GM19099 (cell line): ENCODE results near the gene NFKBIL1.
A peak's percentile ranks its signal among the peaks of the same experiment; 100 is the strongest.

ENCODE experiments used
- POLR2A ChIP-seq: IDR thresholded peaks from 3 replicates; pipeline ENCODE4 v1.6.1; 2011; ENCODE audit warnings: low read depth; ENCODE audit not compliant: insufficient read length; ENCODE audit errors: extremely low read depth

The NFKBIL1 gene

DNA sequence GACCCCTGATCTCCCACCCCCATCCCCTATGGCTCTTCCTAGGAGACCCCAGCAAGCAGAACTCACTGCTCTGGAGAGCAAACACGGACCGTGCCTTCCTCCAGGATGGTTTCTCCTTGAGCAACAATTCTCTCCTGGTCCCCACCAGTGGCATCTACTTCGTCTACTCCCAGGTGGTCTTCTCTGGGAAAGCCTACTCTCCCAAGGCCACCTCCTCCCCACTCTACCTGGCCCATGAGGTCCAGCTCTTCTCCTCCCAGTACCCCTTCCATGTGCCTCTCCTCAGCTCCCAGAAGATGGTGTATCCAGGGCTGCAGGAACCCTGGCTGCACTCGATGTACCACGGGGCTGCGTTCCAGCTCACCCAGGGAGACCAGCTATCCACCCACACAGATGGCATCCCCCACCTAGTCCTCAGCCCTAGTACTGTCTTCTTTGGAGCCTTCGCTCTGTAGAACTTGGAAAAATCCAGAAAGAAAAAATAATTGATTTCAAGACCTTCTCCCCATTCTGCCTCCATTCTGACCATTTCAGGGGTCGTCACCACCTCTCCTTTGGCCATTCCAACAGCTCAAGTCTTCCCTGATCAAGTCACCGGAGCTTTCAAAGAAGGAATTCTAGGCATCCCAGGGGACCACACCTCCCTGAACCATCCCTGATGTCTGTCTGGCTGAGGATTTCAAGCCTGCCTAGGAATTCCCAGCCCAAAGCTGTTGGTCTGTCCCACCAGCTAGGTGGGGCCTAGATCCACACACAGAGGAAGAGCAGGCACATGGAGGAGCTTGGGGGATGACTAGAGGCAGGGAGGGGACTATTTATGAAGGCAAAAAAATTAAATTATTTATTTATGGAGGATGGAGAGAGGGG, 26.1 kb downstream of the NFKBIL1 start:
- no peak for TF ChIP-seq POLR2A

DNA sequence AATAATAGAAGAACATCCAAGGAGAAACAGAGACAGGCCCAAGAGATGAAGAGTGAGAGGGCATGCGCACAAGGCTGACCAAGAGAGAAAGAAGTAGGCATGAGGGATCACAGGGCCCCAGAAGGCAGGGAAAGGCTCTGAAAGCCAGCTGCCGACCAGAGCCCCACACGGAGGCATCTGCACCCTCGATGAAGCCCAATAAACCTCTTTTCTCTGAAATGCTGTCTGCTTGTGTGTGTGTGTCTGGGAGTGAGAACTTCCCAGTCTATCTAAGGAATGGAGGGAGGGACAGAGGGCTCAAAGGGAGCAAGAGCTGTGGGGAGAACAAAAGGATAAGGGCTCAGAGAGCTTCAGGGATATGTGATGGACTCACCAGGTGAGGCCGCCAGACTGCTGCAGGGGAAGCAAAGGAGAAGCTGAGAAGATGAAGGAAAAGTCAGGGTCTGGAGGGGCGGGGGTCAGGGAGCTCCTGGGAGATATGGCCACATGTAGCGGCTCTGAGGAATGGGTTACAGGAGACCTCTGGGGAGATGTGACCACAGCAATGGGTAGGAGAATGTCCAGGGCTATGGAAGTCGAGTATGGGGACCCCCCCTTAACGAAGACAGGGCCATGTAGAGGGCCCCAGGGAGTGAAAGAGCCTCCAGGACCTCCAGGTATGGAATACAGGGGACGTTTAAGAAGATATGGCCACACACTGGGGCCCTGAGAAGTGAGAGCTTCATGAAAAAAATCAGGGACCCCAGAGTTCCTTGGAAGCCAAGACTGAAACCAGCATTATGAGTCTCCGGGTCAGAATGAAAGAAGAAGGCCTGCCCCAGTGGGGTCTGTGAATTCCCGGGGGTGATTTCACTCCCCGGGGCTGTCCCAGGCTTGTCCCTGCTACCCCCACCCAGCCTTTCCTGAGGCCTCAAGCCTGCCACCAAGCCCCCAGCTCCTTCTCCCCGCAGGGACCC, 27.0 kb downstream of the NFKBIL1 start:
- peak; percentile 7 for TF ChIP-seq POLR2A

DNA sequence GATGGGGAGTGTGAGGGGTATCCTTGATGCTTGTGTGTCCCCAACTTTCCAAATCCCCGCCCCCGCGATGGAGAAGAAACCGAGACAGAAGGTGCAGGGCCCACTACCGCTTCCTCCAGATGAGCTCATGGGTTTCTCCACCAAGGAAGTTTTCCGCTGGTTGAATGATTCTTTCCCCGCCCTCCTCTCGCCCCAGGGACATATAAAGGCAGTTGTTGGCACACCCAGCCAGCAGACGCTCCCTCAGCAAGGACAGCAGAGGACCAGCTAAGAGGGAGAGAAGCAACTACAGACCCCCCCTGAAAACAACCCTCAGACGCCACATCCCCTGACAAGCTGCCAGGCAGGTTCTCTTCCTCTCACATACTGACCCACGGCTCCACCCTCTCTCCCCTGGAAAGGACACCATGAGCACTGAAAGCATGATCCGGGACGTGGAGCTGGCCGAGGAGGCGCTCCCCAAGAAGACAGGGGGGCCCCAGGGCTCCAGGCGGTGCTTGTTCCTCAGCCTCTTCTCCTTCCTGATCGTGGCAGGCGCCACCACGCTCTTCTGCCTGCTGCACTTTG, 28.0 kb downstream of the NFKBIL1 start, which contains the start of gene TNF:
Gene TNF, plus strand, starts transcription at position 231 of the 567 bp plus-strand sequence. Its CDS starts 177 bp downstream, at position 408.
- peak; percentile 100 for TF ChIP-seq POLR2A

DNA sequence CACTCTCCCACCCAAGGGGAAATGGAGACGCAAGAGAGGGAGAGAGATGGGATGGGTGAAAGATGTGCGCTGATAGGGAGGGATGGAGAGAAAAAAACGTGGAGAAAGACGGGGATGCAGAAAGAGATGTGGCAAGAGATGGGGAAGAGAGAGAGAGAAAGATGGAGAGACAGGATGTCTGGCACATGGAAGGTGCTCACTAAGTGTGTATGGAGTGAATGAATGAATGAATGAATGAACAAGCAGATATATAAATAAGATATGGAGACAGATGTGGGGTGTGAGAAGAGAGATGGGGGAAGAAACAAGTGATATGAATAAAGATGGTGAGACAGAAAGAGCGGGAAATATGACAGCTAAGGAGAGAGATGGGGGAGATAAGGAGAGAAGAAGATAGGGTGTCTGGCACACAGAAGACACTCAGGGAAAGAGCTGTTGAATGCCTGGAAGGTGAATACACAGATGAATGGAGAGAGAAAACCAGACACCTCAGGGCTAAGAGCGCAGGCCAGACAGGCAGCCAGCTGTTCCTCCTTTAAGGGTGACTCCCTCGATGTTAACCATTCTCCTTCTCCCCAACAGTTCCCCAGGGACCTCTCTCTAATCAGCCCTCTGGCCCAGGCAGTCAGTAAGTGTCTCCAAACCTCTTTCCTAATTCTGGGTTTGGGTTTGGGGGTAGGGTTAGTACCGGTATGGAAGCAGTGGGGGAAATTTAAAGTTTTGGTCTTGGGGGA, 28.7 kb downstream of the NFKBIL1 start:
- TF ChIP-seq POLR2A, result no peak

DNA sequence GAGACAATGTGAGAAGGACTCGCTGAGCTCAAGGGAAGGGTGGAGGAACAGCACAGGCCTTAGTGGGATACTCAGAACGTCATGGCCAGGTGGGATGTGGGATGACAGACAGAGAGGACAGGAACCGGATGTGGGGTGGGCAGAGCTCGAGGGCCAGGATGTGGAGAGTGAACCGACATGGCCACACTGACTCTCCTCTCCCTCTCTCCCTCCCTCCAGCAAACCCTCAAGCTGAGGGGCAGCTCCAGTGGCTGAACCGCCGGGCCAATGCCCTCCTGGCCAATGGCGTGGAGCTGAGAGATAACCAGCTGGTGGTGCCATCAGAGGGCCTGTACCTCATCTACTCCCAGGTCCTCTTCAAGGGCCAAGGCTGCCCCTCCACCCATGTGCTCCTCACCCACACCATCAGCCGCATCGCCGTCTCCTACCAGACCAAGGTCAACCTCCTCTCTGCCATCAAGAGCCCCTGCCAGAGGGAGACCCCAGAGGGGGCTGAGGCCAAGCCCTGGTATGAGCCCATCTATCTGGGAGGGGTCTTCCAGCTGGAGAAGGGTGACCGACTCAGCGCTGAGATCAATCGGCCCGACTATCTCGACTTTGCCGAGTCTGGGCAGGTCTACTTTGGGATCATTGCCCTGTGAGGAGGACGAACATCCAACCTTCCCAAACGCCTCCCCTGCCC, 29.6 kb downstream of the NFKBIL1 start:
- TF ChIP-seq POLR2A, result peak; percentile 62

DNA sequence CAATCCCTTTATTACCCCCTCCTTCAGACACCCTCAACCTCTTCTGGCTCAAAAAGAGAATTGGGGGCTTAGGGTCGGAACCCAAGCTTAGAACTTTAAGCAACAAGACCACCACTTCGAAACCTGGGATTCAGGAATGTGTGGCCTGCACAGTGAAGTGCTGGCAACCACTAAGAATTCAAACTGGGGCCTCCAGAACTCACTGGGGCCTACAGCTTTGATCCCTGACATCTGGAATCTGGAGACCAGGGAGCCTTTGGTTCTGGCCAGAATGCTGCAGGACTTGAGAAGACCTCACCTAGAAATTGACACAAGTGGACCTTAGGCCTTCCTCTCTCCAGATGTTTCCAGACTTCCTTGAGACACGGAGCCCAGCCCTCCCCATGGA, 30.2 kb downstream of the NFKBIL1 start:
- peak; percentile 29 for TF ChIP-seq POLR2A

DNA sequence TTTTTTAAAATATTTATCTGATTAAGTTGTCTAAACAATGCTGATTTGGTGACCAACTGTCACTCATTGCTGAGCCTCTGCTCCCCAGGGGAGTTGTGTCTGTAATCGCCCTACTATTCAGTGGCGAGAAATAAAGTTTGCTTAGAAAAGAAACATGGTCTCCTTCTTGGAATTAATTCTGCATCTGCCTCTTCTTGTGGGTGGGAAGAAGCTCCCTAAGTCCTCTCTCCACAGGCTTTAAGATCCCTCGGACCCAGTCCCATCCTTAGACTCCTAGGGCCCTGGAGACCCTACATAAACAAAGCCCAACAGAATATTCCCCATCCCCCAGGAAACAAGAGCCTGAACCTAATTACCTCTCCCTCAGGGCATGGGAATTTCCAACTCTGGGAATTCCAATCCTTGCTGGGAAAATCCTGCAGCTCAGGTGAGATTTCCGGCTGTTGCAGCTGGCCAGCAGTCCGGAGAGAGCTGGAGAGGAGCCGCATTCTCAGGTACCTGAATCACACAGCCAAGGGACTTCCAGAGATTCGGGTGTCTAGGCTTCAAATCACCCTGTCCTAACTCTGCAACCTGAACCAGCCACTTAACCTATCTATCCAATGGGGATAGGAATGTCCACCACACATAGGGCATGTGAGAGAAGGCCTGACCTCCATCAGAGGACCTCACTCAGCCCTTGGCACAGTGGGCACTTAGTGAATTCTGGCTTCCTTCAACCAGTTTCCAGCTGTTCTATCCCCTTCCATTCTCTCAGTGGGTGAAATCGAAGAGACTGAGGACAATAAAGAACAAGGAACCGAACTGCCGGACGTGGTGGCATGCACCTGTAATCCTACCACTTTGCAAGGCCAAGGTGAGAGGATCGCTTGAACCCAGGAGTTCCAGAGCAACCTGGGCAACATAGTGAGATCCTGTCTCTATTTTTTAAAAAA, 31.0 kb downstream of the NFKBIL1 start:
- peak; percentile 57 for TF ChIP-seq POLR2A

DNA sequence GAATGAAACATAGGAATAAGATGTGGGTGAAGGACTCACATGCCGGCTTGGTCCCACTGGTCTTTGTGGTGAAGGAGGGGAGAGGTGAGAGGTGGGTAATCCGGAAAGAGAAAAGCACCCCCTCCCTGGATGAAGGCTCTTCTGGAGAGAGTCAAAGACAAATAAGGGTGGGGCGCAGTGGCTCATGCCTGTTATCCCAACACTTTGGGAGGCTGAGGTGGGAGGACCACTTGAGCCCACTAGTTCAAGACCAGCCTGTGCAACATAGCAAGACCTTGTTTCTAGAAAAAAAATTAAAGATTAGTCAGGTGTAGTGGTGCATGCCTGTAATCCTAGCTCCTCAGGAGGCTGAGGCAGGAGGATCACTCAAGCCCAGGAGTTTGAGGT, 31.7 kb downstream of the NFKBIL1 start:
- no peak for TF ChIP-seq POLR2A

DNA sequence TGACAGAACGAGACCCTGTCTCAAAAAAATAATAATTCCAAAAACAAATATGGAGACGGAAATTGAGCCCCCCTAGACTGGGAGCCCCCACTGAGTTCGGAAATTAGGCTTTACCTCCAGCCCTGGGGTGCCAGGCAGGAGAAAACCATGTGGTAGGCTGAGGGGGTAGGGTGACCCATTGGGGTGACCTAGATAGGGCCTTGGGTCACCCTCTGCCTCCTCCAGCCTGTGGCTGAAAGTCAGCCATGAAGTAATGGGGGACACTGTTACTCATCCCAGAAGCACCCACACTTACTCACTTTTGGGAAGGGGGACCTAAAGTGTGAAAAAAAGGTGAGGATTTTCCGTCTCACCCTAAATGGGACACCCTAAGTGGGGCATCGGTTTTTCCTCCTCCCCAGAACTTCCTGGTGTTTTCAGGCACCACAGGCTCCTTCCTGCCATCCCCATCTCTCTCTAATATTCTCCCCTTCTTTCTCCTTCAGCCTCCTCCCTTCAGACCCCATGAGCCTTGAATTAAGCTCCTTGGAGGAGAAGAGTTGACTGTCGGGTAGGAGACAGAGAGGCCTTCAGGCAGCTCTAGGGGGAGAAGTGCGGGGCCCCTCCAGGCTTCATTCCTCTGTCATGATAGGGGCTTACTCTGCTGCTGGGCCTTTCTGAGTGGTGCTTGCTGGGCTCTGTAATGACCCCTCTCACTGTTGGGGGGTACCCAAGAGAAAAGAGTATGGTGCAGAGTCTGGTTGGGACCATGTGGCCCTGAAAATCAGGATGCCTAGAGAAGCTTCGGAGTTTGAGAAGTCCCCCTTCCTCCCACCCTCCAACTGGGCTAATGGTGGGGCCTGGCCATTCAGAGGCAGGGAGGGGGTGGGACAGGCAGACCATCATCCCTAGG, 32.4 kb downstream of the NFKBIL1 start:
- peak; percentile 33 for TF ChIP-seq POLR2A

DNA sequence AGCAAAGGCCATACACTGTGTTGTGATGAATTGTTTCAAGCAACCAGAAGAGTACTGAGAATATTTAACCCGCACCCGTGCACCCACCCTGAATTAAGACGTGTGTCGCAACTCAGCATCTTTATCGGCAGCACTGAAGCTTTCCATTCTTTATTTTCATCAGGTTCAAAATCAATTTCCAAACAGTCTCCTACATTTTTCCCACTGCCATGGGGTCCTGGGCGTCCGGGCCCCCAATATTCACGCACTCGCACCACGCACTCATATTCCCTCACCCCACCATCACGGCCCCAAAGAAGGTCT, 33.0 kb downstream of the NFKBIL1 start:
- no peak for TF ChIP-seq POLR2A

DNA sequence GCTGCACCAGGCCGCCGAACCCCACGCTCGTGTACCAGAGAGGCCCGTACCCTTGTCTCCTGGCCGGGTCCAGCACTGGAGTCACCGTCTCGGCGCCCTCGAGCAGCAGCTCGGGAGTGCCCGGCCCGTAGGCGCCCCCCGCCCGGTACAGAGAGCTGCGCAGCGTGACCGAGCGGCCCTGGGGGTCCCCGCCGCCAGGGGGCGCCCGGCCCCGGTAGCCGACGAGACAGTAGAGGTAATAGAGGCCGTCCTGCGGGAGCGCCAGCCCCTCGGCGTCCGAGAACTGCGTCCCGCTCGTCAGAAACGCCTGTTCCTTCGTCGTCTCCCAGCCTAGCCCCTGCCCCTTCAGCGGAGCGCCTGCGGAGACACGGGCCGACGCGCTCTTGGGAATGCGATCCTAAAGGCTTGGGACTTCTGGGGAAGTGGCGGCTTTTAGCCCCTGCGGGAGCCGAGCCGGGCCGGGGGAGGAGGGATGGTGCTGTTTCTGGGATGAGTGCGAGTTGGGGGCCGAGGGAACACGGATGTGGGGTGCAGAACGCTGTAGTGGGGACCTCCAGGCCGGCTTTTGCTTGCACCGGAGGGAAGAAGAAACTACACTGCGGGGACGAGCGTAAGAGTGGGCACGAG, 33.5 kb downstream of the NFKBIL1 start:
- TF ChIP-seq POLR2A, result peak; percentile 67
